Body of pancreas (tissue), 4 donors: Measurements from ENCODE around the gene DPP7.

Experiments used
- CTCF ChIP-seq, 7 experiments: fragments of 450-650 bp in 4 of 7; fragments of 200-600 bp in 3 of 7; sonication (generic) in 3 of 7; IDR thresholded peaks; one replicate each; pipeline ENCODE4 v1.5.1; 2016 to 2019; ENCODE audit warnings: antibody characterized with exemption in 7 of 7
- POLR2A ChIP-seq, 3 donors: fragments of 450-650 bp; IDR thresholded peaks; one replicate each; pipeline ENCODE4 v1.6.1; 2016; ENCODE audit warnings: antibody characterized with exemption in 3 of 3, mild to moderate bottlenecking in 2 of 3

- TF ChIP-seq POLR2A (IDR thresholded peaks at IDR 0.05) = no peak
- TF ChIP-seq CTCF (IDR thresholded peaks at IDR 0.05) = no peak
Measured at GRCh38 chr9:137077758-137078693, 36.5 kb downstream of the DPP7 start.
